Keratinocyte (primary cell): ENCODE results near the gene SOX1. TPM values are rescaled to one million over a fixed set of nuclear protein-coding genes. Genes with fewer than 3 reads are reported as not detected.

Experiments used
- DNase-seq: peaks from one replicate; pipeline ENCODE4 v3.0.0-alpha.2; 2011; ENCODE audit warnings: low read depth, missing footprints, low spot score
- FAIRE-seq: peaks from 2 replicates; lab custom pipeline; 2011; peaks lifted over from hg19 to GRCh38; lab: Jason Lieb, UNC
- H2AFZ ChIP-seq: 2 replicates; pipeline ENCODE4 v1.6.0; 2012; ENCODE audit warnings: low read length, control low read depth, inconsistent platforms; ENCODE audit not compliant: control insufficient read depth
- H3K27ac ChIP-seq: 2 replicates; pipeline ENCODE4 v1.5.1; 2011; ENCODE audit warnings: low read length; ENCODE audit not compliant: control insufficient read depth, insufficient read depth
- H3K27me3 ChIP-seq: 3 replicates; pipeline ENCODE4 v1.6.0; 2011; ENCODE audit warnings: low read length; ENCODE audit not compliant: control insufficient read depth, insufficient read depth; ENCODE audit errors: extremely low read depth
- H3K36me3 ChIP-seq, 2 experiments: 2 replicates in 1 of 2; 3 replicates in 1 of 2; pipeline ENCODE4 v1.5.1; 2011; ENCODE audit warnings: low read length in 2 of 2, mild to moderate bottlenecking in 1 of 2; ENCODE audit not compliant: control insufficient read depth in 2 of 2, insufficient read depth in 2 of 2; ENCODE audit errors: extremely low read depth in 1 of 2
- H3K4me1 ChIP-seq: 3 replicates; pipeline ENCODE4 v1.5.1; 2011; ENCODE audit warnings: low read length; ENCODE audit not compliant: control insufficient read depth, insufficient read depth; ENCODE audit errors: extremely low read depth
- H3K4me2 ChIP-seq: 3 replicates; pipeline ENCODE4 v1.6.0; 2011; ENCODE audit warnings: low read depth, low read length; ENCODE audit not compliant: control insufficient read depth, insufficient read depth; ENCODE audit errors: extremely low read depth
- H3K4me3 ChIP-seq, 3 experiments: fragments of 200-600 bp in 1 of 3; sonication (generic) in 1 of 3; 2 replicates in 2 of 3; 3 replicates in 1 of 3; pipeline ENCODE4 v1.5.1; 2011 to 2016; ENCODE audit warnings: low read length in 3 of 3, mild to moderate bottlenecking in 3 of 3, control low read depth in 2 of 3, inconsistent platforms in 1 of 3, low read depth in 1 of 3, mixed read lengths in 1 of 3, mixed run types in 1 of 3, moderate library complexity in 1 of 3; ENCODE audit not compliant: control insufficient read depth in 2 of 3, insufficient read depth in 2 of 3; ENCODE audit errors: extremely low read depth in 1 of 3
- H3K79me2 ChIP-seq: 2 replicates; pipeline ENCODE4 v1.6.0; 2012; ENCODE audit warnings: low read length; ENCODE audit not compliant: control insufficient read depth, insufficient read depth
- H3K9ac ChIP-seq: 3 replicates; pipeline ENCODE4 v1.6.0; 2011; ENCODE audit warnings: low read length; ENCODE audit not compliant: control insufficient read depth, insufficient read depth; ENCODE audit errors: extremely low read depth
- H3K9me1 ChIP-seq: 3 replicates; pipeline ENCODE4 v1.6.0; 2011; ENCODE audit warnings: low read length; ENCODE audit not compliant: control insufficient read depth, insufficient read depth; ENCODE audit errors: extremely low read depth
- H3K9me3 ChIP-seq: 2 replicates; pipeline ENCODE4 v1.5.1; 2012; ENCODE audit warnings: low read depth, low read length; ENCODE audit not compliant: control insufficient read depth
- H4K20me1 ChIP-seq: 3 replicates; pipeline ENCODE4 v1.6.0; 2011; ENCODE audit warnings: low read length; ENCODE audit not compliant: control insufficient read depth, insufficient read depth; ENCODE audit errors: extremely low read depth
- EZH2 ChIP-seq: IDR thresholded peaks from one replicate; pipeline ENCODE4 v1.6.1; 2012; ENCODE audit warnings: inconsistent platforms, mild to moderate bottlenecking, low read length, moderate library complexity
- dilution Hi-C: fragments of 300-500 bp; cut with MboI; formaldehyde crosslinking; loops from one replicate; pipeline ENCODE4 v1.7.0; 2020; ENCODE audit warnings: low sequenced_read_pairs; ENCODE audit not compliant: extremely low pct_ligation_motif_present
- polyA minus RNA-seq, 3 experiments: library from RNA; depleted of rRNA, polyadenylated mRNA; stranded (reverse); fragments of >200 nt; gene quantifications; 1 replicate in 1 of 3; 2 replicates in 1 of 3; 3 replicates in 1 of 3; pipeline ENCODE4 v1.2.3, GENCODE V29; 2011
- polyA plus RNA-seq, 5 experiments: library from polyadenylated mRNA; depleted of rRNA in 3 of 5; stranded (reverse) in 3 of 5; stranded (forward) in 1 of 5; unstranded in 1 of 5; fragments of >200 nt; gene quantifications; 1 replicate in 1 of 5; 2 replicates in 3 of 5; 3 replicates in 1 of 5; pipeline versions ENCODE4 v1.2.1 to v1.2.3, GENCODE V29; 2011 to 2012; ENCODE audit warnings: missing spikeins in 2 of 5, low read depth in 1 of 5, low replicate concordance in 1 of 5
- TF ChIP-seq, protein P1 (sequence below), 3 experiments: IDR thresholded peaks in 1 of 3; conservative IDR thresholded peaks in 1 of 3; optimal IDR thresholded peaks in 1 of 3; 2 replicates in 2 of 3; 3 replicates in 1 of 3; pipeline versions ENCODE3 to v1.5.1; 2011; ENCODE audit warnings: low read length in 3 of 3, mild to moderate bottlenecking in 3 of 3, moderate library complexity in 2 of 3, control low read depth in 1 of 3, inconsistent platforms in 1 of 3; ENCODE audit not compliant: insufficient read depth in 2 of 3; ENCODE audit errors: extremely low read depth in 1 of 3

The SOX1 gene
- not detected in 3 replicates for polyA plus RNA-seq
- not detected for polyA plus RNA-seq (2011; ENCODE audit: low read depth)
- polyA plus RNA-seq (2011; cell fraction: cytosol; rRNA removed), result not detected in 2 replicates
- polyA plus RNA-seq (2011; cell fraction: nucleus; rRNA removed), result not detected in 2 replicates
- polyA plus RNA-seq (2012; ENCODE audit: low replicate concordance), result not detected in 2 replicates
- not detected in 3 replicates for polyA minus RNA-seq
- polyA minus RNA-seq (2011; cell fraction: cytosol; rRNA and poly(A)+ RNA removed), result not detected
- polyA minus RNA-seq (2011; cell fraction: nucleus; rRNA and poly(A)+ RNA removed), result not detected in 2 replicates

DNA sequence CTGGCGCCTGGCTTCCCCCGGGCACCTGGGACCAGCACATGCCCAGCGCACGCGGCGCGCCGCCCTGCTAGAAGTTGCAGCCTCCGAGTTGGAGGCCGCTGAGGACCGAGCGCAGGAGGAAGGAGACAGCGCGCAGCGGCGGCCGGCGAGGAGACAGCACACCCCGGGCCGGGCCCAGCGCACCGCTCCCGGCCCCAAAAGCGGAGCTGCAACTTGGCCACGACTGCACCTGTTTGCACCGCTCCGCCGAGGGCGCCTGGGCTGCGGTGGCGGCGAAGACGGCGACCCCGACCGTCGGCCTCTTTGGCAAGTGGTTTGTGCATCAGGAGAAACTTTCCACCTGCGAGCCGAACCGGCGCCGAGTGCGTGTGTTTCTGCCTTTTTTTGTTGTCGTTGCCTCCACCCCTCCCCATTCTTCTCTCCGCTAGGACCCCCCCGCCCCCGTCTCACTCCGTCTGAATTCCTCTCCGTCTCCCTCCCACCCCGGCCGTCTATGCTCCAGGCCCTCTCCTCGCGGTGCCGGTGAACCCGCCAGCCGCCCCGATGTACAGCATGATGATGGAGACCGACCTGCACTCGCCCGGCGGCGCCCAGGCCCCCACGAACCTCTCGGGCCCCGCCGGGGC lies at the start of gene SOX1:
SOX1 (plus strand) TSS at position 34 of the 626 bp plus-strand sequence; CDS start at position 544, 510 bp downstream.
- no peaks in the 10 kb centered on the region for H3K9me1 ChIP-seq
- H3K4me2 ChIP-seq, result no peak within 1 kb of the TSS
- DNase-seq (no peak), FAIRE-seq (no peak)
- H3K9ac ChIP-seq, result no peak within 1 kb of the TSS
- H3K27me3 ChIP-seq, result peaks cover 82% of the 10 kb centered on the region
- no peaks in the 10 kb centered on the region for H3K36me3 ChIP-seq
- H3K4me3 ChIP-seq, result no peak within 1 kb of the TSS
- H2AFZ ChIP-seq, result no peak within 1 kb of the TSS
- TF ChIP-seq, protein P1, sequence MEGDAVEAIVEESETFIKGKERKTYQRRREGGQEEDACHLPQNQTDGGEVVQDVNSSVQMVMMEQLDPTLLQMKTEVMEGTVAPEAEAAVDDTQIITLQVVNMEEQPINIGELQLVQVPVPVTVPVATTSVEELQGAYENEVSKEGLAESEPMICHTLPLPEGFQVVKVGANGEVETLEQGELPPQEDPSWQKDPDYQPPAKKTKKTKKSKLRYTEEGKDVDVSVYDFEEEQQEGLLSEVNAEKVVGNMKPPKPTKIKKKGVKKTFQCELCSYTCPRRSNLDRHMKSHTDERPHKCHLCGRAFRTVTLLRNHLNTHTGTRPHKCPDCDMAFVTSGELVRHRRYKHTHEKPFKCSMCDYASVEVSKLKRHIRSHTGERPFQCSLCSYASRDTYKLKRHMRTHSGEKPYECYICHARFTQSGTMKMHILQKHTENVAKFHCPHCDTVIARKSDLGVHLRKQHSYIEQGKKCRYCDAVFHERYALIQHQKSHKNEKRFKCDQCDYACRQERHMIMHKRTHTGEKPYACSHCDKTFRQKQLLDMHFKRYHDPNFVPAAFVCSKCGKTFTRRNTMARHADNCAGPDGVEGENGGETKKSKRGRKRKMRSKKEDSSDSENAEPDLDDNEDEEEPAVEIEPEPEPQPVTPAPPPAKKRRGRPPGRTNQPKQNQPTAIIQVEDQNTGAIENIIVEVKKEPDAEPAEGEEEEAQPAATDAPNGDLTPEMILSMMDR (optimal IDR thresholded peaks at IDR 0.05 in 1 of 3, IDR thresholded peaks at IDR 0.05 in 1 of 3, conservative IDR thresholded peaks at IDR 0.05 in 1 of 3; ENCODE audit: extremely low read depth in 1 of 3, insufficient read depth in 2 of 3, low read length in 3 of 3), result no peak
- peak; percentile 80 for TF ChIP-seq EZH2
- no peaks in the 10 kb centered on the region for H4K20me1 ChIP-seq
- H3K4me1 ChIP-seq, result no peaks in the 10 kb centered on the region
- no peaks in the 10 kb centered on the region for H3K79me2 ChIP-seq
- dilution Hi-C loops, result no loop called here
- no peaks in the 10 kb centered on the region for H3K9me3 ChIP-seq
- H3K27ac ChIP-seq, result no peak within 1 kb of the TSS

DNA sequence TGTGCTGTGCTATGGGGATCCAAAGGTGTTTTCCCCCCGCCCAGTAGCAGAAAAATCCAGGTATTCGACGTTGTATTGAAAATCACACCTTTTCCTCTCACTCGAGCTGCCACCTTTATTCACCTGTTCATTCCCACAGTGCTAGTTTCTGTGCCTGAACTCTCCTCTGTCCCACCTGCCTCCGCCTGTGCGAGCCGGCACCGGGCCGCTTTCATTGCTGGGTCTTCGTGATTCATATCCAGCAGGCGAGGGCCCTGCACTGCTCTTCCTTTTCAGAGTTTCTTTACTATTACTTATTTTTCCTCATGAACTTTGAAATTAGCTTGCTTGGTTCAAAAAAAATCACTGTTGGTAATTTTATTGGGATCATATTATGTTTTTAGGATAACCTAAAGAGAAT lies 42.4 kb upstream of the SOX1 start:
- no peaks in the 10 kb centered on the region for H3K36me3 ChIP-seq
- FAIRE-seq, result no peak
- dilution Hi-C loops, result no loop called here
- H3K79me2 ChIP-seq, result no peaks in the 10 kb centered on the region
- no peak for DNase-seq
- H3K9me3 ChIP-seq, result peaks cover 15% of the 10 kb centered on the region
- no peak overlapping the region for H3K4me3 ChIP-seq
- no peak overlapping the region for H3K27ac ChIP-seq
- TF ChIP-seq EZH2, result no peak
- TF ChIP-seq, protein P1 (optimal IDR thresholded peaks at IDR 0.05 in 1 of 3, IDR thresholded peaks at IDR 0.05 in 1 of 3, conservative IDR thresholded peaks at IDR 0.05 in 1 of 3; ENCODE audit: extremely low read depth in 1 of 3, insufficient read depth in 2 of 3, low read length in 3 of 3), result no peak
- no peaks in the 10 kb centered on the region for H3K4me1 ChIP-seq
- H3K9ac ChIP-seq, result no peak overlapping the region
- no peaks in the 10 kb centered on the region for H3K9me1 ChIP-seq
- H3K27me3 ChIP-seq, result no peaks in the 10 kb centered on the region
- no peaks in the 10 kb centered on the region for H4K20me1 ChIP-seq
- H3K4me2 ChIP-seq, result no peak overlapping the region
- H2AFZ ChIP-seq, result no peak overlapping the region
